Ramos (cell line): ENCODE measurements around the gene EIF2S3B.
"Not testable (repeated sequence)": the region's sequence is repeated elsewhere in the genome, so short reads cannot be mapped to it uniquely, and the experiment has no call there.

ENCODE experiments used
- in situ Hi-C: fragments of 300-500 bp; cut with MboI; formaldehyde crosslinking; loops from one replicate; pipeline ENCODE4 v1.14.3; 2022; ENCODE audit warnings: low sequenced_read_pairs; ENCODE audit not compliant: unreplicated experiment

Gene EIF2S3B

GRCh38 chr12:10505620-10506019, at the start of gene EIF2S3B:
Gene EIF2S3B, plus strand, starts transcription at chr12:10505890. Its CDS starts 13 bp downstream, at chr12:10505903.
- in situ Hi-C loops, result no loop called here

- in situ Hi-C loops, result no loop called here
These were observed 48.8 kb upstream of the EIF2S3B start for GRCh38 chr12:10456856-10457255.

DNA sequence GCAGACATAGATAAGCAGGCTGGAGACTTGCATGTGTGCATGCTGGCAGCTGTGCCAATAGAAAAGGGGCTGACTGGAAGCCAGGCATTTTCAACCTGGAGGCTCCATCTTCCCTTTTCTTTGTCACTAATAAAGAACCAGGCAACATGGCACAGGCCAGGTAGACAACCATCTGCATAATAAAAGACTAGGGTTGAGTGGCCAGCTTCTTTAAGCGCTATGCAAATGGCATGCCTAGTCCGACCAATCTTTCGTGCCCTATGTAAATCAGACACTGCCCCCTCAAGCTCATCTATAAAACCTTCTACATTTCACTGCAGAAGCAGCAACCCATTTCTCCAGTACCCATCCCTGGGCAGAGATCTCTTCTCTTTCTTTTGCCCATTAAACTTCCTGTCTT, 47.9 kb upstream of the EIF2S3B start:
- in situ Hi-C loops, result no loop called here

- in situ Hi-C loops, result no loop called here
These were observed 39.4 kb upstream of the EIF2S3B start for GRCh38 chr12:10466311-10466710.

- in situ Hi-C loops, result no loop called here
These were observed 36.0 kb upstream of the EIF2S3B start for GRCh38 chr12:10469701-10470100.

DNA sequence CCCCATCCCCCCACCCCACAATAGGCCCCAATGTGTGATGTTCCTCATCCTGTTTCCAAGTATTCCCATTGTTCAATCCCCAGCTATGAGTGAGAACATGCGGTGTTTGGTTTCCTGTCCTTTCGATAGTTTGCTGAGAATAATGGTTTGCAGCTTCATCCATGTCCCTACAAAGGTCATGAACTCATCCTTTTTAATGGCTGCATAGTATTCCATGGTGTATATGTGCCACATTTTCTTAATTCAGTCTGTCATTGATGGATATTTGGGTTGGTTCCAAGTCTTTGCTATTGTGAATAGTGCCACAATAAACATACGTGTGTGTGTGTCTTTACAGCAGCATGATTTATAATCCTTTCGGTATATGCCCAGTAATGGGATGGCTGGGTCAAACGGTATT, 32.9 kb upstream of the EIF2S3B start:
- in situ Hi-C loops, result not testable (repeated sequence)

- in situ Hi-C loops, result not testable (repeated sequence)
These were observed 23.8 kb upstream of the EIF2S3B start for GRCh38 chr12:10481901-10482300.

DNA sequence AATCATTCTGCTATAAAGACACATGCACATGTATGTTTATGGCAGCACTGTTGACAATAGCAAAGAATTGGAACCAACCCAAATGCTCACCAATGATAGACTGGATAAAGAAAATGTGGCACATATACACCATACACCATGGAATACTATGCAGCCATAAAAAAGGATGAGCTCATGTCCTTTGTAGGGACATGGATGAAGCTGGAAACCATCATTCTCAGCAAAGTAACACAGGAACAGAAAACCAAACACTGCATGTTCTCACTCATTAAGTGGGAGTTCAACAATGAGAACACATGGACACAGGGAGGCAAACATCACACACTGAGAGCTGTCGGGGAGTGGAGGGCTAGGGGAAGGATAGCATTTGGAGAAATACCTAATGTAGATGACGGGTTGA, 18.4 kb upstream of the EIF2S3B start:
- in situ Hi-C loops, result not testable (repeated sequence)

GRCh38 chr12:10491766-10492165, 13.9 kb upstream of the EIF2S3B start:
- in situ Hi-C loops, result no loop called here

DNA sequence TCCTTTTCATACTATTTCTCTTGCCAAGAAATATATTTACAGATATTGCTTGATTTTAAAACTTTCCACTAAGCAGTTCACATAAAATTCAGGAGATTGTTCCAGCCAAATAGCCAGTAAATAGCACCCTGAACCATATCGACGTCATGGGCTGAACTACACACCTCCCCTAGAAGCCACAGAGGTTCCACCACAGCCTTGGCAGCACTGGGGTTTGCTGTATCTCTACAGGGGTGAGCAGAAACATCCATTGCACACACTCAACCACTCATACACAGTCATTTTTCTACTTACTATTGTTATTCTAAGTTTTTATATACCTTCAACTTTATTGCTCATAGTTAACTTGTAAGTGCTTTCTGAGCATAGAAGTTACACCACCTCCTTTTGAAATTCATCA, 8.1 kb upstream of the EIF2S3B start:
- in situ Hi-C loops, result no loop called here

DNA sequence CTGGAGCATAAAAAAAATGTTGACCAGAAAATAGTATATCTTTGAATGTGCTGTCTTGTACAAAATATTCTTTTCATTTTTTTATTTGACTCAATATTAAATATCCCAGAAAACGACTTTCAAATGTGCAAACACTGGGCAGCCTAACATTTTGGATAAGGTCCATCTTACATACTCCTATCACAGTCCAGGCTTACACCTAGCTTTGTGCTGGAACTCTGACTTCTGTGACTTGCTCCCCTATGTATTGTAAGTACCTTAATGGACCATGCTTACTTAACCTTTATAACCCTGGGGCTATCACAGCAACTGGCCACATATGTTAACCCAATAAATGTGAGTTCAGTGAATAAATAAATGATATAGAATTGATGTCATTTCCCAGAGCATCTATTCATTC, 7.6 kb upstream of the EIF2S3B start:
- in situ Hi-C loops, result no loop called here

GRCh38 chr12:10501030-10501429, 4.7 kb upstream of the EIF2S3B start:
- in situ Hi-C loops, result no loop called here

GRCh38 chr12:10503460-10503859, 2.2 kb upstream of the EIF2S3B start:
- in situ Hi-C loops, result no loop called here

- in situ Hi-C loops, result no loop called here
These were observed 6.2 kb downstream of the EIF2S3B start for GRCh38 chr12:10511756-10512355.

DNA sequence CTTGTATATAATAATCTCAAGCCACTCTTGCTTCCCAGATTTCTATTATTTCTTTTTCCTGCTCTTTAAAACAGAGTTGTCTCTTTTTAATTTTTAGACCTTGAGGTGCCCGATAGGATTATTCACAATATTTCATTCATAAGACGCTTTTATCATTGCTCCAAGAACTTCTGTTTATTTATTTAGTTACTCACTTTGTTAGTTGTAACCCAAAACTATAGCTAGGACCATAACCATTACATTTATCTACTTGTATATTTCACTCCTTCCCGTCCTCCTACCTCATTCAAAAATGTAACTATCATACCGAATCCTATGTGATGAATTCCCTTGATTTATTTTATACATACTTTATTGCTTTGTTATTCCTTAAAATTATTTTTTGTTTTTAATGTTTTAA, 7.1 kb downstream of the EIF2S3B start:
- in situ Hi-C loops, result no loop called here

DNA sequence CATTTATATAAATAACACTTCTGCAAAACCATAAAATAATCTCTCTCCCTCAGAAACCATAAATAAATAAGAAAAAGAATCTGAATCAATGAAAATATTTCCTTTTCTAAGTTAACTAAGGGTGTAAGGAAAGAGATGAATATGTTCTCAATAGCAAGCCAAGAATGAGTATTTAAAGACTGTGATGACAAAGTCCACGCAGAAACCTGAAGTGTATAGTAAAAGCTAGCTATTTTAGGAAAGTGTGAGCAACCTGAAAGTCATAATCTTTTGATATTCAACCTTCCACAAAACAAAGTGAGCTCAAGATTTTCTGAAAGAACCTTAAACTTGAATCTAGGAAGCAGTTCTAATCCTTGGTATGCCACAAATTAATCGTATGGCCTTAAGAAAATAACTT, 15.9 kb downstream of the EIF2S3B start:
- in situ Hi-C loops, result no loop called here

DNA sequence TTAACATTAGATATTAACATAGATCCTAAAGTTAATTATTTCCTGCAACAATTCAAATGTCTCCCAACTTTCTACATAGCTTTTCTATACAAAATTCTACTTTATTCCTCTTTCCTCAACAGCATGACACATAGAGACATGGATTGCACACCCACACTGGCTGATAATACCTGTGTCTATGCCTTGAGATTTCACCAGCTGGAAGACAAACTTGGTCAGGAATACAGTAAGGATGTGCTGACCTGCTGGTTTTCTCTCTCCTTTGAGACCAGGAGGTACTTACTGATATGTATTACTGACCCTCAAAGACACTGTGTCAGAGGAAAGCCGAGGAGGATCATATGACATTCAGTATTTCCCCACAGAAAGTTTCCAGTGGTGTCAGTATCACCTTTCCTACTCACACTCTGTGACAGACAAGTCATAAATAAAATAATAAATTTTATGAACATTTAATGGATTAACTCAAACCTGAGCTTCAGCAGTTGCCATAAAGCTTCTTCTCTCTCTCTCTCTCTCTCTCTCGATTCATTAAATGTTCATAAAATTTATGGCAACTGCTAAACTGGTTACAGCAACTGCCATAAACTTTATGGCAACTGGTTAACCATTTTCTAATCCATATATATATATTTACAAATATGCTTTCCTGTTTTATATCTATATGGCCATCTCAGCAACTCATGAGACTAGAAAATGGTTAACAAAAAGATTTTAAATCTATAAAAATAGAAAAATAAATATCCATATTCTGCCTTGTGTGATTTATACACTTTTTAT, 22.7 kb downstream of the EIF2S3B start:
- in situ Hi-C loops, result no loop called here

DNA sequence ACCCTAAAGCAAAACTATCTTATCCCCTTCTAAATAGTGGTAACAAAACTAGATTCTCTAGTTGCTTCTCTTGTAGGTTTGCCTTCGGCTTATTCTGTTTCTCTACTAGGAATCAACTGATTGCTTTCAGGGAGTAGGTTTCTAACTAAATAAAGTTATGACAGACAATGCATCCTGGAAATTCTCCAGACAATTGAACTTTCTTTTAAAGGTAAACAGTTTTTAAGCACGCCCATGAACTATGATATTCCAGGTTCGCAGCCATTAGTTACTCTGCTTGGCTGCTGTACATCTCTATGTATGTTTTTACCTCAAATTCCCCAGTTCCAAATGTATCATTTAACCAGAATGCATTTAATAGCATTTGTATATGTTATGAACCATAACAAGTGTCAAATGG, 23.9 kb downstream of the EIF2S3B start:
- in situ Hi-C loops, result no loop called here

DNA sequence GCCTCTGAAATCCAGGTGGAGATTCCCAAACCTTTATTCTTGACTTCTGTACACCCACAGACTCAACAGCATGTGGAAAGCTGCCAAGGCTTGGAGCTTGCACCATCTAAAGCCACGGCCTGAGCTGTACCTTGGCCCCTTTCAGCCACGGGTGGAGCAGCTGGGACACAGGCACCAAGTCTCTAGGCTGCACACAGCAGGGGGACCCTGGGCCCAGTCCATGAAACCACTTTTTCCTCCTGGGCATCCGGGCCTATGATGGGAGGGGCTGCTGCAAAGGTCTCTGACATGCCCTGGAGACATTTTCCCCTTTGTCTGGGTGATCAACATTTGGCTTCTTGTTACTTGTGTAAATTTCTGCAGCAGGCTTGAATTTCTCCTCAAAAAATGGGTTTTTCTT, 32.0 kb downstream of the EIF2S3B start:
- in situ Hi-C loops, result no loop called here

GRCh38 chr12:10540776-10541205, 35.1 kb downstream of the EIF2S3B start:
- in situ Hi-C loops, result no loop called here

- in situ Hi-C loops, result no loop called here
These were observed 37.8 kb downstream of the EIF2S3B start for GRCh38 chr12:10543499-10543898.

GRCh38 chr12:10551375-10551774, 45.7 kb downstream of the EIF2S3B start:
- in situ Hi-C loops, result loop anchor here (25.0 kb wide), 1 partner anchor 814 kb away; the partner anchor contains the start of gene CLECL1
